ENCODE results near the gene KLF7.

GRCh38 chr2:207188626-207189419 lies 23.1 kb upstream of the KLF7 start:
- TF ChIP-seq CTCF (conservative IDR thresholded peaks at IDR 0.05 in 1 of 2, IDR thresholded peaks at IDR 0.05 in 1 of 2; ENCODE audit: extremely low read depth in 1 of 2, insufficient read depth in 1 of 2, low read depth in 1 of 2, low read length in 2 of 2) (no peak), EZH2 (IDR thresholded peaks at IDR 0.05; ENCODE audit: borderline replicate concordance, low read length) (no peak)
